Measurements from ENCODE around the gene ACTR5.

Gene ACTR5

DNA sequence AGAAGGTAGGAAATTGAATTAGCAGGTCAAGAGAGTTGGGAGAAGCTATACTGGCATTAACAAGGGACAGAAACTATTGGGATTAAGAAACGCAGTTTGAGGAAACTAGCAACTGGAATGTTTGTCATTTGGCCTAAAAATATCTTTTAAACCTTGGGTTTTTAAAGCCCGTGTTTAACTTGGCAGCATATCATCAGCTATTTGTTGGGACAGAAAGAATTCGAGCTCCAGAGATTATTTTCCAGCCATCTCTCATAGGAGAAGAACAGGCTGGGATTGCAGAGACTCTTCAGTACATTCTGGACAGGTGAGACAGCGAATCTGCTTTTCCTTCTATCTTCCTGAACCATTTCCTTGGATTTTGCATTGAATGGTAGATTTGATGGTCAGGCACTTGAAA lies 17.8 kb downstream of the ACTR5 start:
- ChIA-PET POLR2A (no interaction called here), CTCF (interaction anchor here (0.6 to 1.8 kb wide), 7 partner anchors 10 to 283 kb away, joined by 3 to 5 read pairs (median 4); no protein-coding TSS in a partner anchor)
- Histone ChIP-seq H3K4me1 (ENCODE audit: control insufficient read depth, insufficient read depth, low read length) (no peaks in the 10 kb centered on the region), H3K9me3 (ENCODE audit: control insufficient read depth, insufficient read depth, low read depth, low read length) (no peaks in the 10 kb centered on the region), H3K4me3 (ENCODE audit: low read depth, low read length) (no peak overlapping the region), H3K27ac (ENCODE audit: extremely low read depth, low read depth, low read length) (no peak overlapping the region), H3K36me3 (ENCODE audit: control insufficient read depth in 2 of 2, insufficient read depth in 1 of 2, low read length in 2 of 2) (peaks cover 0 to 87% of the 10 kb centered on the region in 2 experiments; a peak in 2 of 3 replicates)
- TF ChIP-seq ZNF514 (tag by site-specific recombination; IDR thresholded peaks at IDR 0.05) = no peak
- TF ChIP-seq PBX3 (CRISPR knock-in tag; IDR thresholded peaks at IDR 0.05) = no peak
- TF ChIP-seq MZF1 (tag by site-specific recombination; IDR thresholded peaks at IDR 0.05; ENCODE audit: borderline replicate concordance) = no peak
- no peak for TF ChIP-seq ZNF416 (tag by site-specific recombination; IDR thresholded peaks at IDR 0.05)
- no peak for TF ChIP-seq ZNF335 (tag by site-specific recombination; conservative IDR thresholded peaks at IDR 0.05)
- no peak for TF ChIP-seq ZNF596 (tag by site-specific recombination; IDR thresholded peaks at IDR 0.05)
- TF ChIP-seq ZNF24 (tag by site-specific recombination; IDR thresholded peaks at IDR 0.05) = no peak
- no peak for TF ChIP-seq ZNF701 (tag by site-specific recombination; IDR thresholded peaks at IDR 0.05)
- TF ChIP-seq, protein P1, sequence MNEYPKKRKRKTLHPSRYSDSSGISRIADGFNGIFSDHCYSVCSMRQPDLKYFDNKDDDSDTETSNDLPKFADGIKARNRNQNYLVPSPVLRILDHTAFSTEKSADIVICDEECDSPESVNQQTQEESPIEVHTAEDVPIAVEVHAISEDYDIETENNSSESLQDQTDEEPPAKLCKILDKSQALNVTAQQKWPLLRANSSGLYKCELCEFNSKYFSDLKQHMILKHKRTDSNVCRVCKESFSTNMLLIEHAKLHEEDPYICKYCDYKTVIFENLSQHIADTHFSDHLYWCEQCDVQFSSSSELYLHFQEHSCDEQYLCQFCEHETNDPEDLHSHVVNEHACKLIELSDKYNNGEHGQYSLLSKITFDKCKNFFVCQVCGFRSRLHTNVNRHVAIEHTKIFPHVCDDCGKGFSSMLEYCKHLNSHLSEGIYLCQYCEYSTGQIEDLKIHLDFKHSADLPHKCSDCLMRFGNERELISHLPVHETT (tag by site-specific recombination; IDR thresholded peaks at IDR 0.05) = no peak
- no peak for TF ChIP-seq ZFP37 (tag by site-specific recombination; IDR thresholded peaks at IDR 0.05)
- no peak for TF ChIP-seq ZNF670 (tag by site-specific recombination; IDR thresholded peaks at IDR 0.05; ENCODE audit: low read depth)
- no peak for TF ChIP-seq ZNF792 (tag by site-specific recombination; IDR thresholded peaks at IDR 0.05)

GRCh38 chr20:38769376-38770295 lies 21.4 kb downstream of the ACTR5 start:
- Histone ChIP-seq H3K4me1 (ENCODE audit: control insufficient read depth, insufficient read depth, low read length) (no peaks in the 10 kb centered on the region), H3K9me3 (ENCODE audit: control insufficient read depth, insufficient read depth, low read depth, low read length) (no peaks in the 10 kb centered on the region), H3K36me3 (ENCODE audit: control insufficient read depth in 2 of 2, insufficient read depth in 1 of 2, low read length in 2 of 2) (peaks cover 0 to 84% of the 10 kb centered on the region in 2 experiments), H3K4me3 (ENCODE audit: low read depth, low read length) (no peak overlapping the region), H3K27ac (ENCODE audit: extremely low read depth, low read depth, low read length) (no peak overlapping the region)
- no peak for TF ChIP-seq ZNF239 (tag by site-specific recombination; IDR thresholded peaks at IDR 0.05)
- CTCF ChIA-PET = interaction anchor here (1.0 to 1.5 kb wide), 4 partner anchors 18 to 124 kb away, joined by 3 to 9 read pairs (median 4); no protein-coding TSS in a partner anchor
- POLR2A ChIA-PET = no interaction called here

GRCh38 chr20:38770546-38770945 lies 22.3 kb downstream of the ACTR5 start:
- CTCF ChIA-PET = interaction anchor here (0.6 to 1.5 kb wide), 3 partner anchors 16 to 125 kb away, joined by 3 to 9 read pairs (median 4); no protein-coding TSS in a partner anchor
- TF ChIP-seq ZNF548 (tag by site-specific recombination; IDR thresholded peaks at IDR 0.05) (no peak), ZNF18 (tag by site-specific recombination; IDR thresholded peaks at IDR 0.05) (no peak), IKZF3 (tag by site-specific recombination; IDR thresholded peaks at IDR 0.05) (no peak), RBAK (tag by site-specific recombination; IDR thresholded peaks at IDR 0.05) (no peak), SP3 (tag by site-specific recombination; IDR thresholded peaks at IDR 0.05) (no peak), ZNF580 (tag by site-specific recombination; IDR thresholded peaks at IDR 0.05) (no peak)
- TF ChIP-seq, protein P2, sequence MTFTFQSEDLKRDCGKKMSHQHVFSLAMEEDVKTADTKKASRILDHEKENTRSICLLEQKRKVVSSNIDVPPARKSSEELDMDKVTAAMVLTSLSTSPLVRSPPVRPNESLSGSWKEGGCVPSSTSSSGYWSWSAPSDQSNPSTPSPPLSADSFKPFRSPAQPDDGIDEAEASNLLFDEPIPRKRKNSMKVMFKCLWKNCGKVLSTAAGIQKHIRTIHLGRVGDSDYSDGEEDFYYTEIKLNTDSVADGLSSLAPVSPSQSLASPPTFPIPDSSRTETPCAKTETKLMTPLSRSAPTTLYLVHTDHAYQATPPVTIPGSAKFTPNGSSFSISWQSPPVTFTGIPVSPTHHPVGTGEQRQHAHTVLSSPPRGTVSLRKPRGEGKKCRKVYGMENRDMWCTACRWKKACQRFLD (tag by site-specific recombination; IDR thresholded peaks at IDR 0.05) = no peak
- TF ChIP-seq, protein P3, sequence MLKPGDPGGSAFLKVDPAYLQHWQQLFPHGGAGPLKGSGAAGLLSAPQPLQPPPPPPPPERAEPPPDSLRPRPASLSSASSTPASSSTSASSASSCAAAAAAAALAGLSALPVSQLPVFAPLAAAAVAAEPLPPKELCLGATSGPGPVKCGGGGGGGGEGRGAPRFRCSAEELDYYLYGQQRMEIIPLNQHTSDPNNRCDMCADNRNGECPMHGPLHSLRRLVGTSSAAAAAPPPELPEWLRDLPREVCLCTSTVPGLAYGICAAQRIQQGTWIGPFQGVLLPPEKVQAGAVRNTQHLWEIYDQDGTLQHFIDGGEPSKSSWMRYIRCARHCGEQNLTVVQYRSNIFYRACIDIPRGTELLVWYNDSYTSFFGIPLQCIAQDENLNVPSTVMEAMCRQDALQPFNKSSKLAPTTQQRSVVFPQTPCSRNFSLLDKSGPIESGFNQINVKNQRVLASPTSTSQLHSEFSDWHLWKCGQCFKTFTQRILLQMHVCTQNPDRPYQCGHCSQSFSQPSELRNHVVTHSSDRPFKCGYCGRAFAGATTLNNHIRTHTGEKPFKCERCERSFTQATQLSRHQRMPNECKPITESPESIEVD (tag by site-specific recombination; IDR thresholded peaks at IDR 0.05) = no peak

More at GRCh38 chr20:38770546-38770945, 22.3 kb downstream of the ACTR5 start:
- Histone ChIP-seq H3K36me3 (ENCODE audit: control insufficient read depth in 2 of 2, insufficient read depth in 1 of 2, low read length in 2 of 2) (peaks cover 0 to 79% of the 10 kb centered on the region in 2 experiments), H3K4me3 (ENCODE audit: low read depth, low read length) (no peak overlapping the region), H3K4me1 (ENCODE audit: control insufficient read depth, insufficient read depth, low read length) (no peaks in the 10 kb centered on the region), H3K27ac (ENCODE audit: extremely low read depth, low read depth, low read length) (no peak overlapping the region), H3K9me3 (ENCODE audit: control insufficient read depth, insufficient read depth, low read depth, low read length) (no peaks in the 10 kb centered on the region)
- POLR2A ChIA-PET = no interaction called here

Data from HEK293 (cell line).